GM23338 (cell line): ENCODE results near the gene SMYD3.
"Not testable (repeated sequence)": the region's sequence is repeated elsewhere in the genome, so short reads cannot be mapped to it uniquely, and the experiment has no call there.

ENCODE experiments used
- EZH2 ChIP-seq: fragments of 200-600 bp; sonication (generic); IDR thresholded peaks from one replicate; pipeline ENCODE4 v1.8.0; 2017; ENCODE audit warnings: antibody characterized with exemption, mild to moderate bottlenecking, low read depth; ENCODE audit not compliant: unreplicated experiment
- POLR2AphosphoS5 ChIP-seq: IDR thresholded peaks from 2 replicates; pipeline ENCODE4 v1.6.1; 2016; ENCODE audit warnings: antibody characterized with exemption, low read depth
- TF ChIP-seq, protein P1 (sequence below), 2 experiments: fragments of 200-600 bp in 1 of 2; sonication (generic) in 1 of 2; conservative IDR thresholded peaks; 2 replicates each; pipeline versions ENCODE4 v1.5.1 to v1.6.1; 2016 to 2017; ENCODE audit warnings: antibody characterized with exemption in 2 of 2, low read depth in 2 of 2, mild to moderate bottlenecking in 2 of 2, moderate library complexity in 1 of 2
- TF ChIP-seq, protein P2 (sequence below): IDR thresholded peaks from one replicate; pipeline ENCODE4 v1.6.1; 2018; ENCODE audit warnings: antibody characterized with exemption; ENCODE audit not compliant: unreplicated experiment

DNA sequence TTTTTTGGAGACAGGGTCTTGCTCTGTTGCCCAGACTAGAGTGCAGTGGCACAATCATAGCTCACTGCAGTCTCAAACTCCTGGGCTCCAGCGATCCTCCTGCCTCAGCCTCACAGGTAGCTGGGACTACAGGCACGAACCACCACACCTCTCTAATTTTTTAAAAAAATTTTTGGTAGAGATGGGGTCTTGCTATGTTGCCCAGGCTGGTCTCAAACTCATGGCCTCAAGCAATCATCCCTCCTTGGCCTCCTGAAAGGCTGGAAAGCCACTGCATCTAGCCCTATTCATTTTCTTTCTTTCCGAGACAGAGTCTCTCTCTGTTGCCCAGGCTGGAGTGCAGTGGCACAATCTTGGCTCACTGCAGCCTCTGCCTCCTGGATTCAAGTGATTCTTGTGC is 793.1 kb downstream of the SMYD3 start:
- not testable (repeated sequence) for TF ChIP-seq EZH2, POLR2AphosphoS5
- TF ChIP-seq, protein P1, sequence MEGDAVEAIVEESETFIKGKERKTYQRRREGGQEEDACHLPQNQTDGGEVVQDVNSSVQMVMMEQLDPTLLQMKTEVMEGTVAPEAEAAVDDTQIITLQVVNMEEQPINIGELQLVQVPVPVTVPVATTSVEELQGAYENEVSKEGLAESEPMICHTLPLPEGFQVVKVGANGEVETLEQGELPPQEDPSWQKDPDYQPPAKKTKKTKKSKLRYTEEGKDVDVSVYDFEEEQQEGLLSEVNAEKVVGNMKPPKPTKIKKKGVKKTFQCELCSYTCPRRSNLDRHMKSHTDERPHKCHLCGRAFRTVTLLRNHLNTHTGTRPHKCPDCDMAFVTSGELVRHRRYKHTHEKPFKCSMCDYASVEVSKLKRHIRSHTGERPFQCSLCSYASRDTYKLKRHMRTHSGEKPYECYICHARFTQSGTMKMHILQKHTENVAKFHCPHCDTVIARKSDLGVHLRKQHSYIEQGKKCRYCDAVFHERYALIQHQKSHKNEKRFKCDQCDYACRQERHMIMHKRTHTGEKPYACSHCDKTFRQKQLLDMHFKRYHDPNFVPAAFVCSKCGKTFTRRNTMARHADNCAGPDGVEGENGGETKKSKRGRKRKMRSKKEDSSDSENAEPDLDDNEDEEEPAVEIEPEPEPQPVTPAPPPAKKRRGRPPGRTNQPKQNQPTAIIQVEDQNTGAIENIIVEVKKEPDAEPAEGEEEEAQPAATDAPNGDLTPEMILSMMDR (conservative IDR thresholded peaks at IDR 0.05; ENCODE audit: low read depth in 2 of 2) = not testable (repeated sequence)
- TF ChIP-seq, protein P2, sequence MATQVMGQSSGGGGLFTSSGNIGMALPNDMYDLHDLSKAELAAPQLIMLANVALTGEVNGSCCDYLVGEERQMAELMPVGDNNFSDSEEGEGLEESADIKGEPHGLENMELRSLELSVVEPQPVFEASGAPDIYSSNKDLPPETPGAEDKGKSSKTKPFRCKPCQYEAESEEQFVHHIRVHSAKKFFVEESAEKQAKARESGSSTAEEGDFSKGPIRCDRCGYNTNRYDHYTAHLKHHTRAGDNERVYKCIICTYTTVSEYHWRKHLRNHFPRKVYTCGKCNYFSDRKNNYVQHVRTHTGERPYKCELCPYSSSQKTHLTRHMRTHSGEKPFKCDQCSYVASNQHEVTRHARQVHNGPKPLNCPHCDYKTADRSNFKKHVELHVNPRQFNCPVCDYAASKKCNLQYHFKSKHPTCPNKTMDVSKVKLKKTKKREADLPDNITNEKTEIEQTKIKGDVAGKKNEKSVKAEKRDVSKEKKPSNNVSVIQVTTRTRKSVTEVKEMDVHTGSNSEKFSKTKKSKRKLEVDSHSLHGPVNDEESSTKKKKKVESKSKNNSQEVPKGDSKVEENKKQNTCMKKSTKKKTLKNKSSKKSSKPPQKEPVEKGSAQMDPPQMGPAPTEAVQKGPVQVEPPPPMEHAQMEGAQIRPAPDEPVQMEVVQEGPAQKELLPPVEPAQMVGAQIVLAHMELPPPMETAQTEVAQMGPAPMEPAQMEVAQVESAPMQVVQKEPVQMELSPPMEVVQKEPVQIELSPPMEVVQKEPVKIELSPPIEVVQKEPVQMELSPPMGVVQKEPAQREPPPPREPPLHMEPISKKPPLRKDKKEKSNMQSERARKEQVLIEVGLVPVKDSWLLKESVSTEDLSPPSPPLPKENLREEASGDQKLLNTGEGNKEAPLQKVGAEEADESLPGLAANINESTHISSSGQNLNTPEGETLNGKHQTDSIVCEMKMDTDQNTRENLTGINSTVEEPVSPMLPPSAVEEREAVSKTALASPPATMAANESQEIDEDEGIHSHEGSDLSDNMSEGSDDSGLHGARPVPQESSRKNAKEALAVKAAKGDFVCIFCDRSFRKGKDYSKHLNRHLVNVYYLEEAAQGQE = not testable (repeated sequence)
